Calu3 (cell line): Measurements from ENCODE around the gene CYB561D1. TPM values are rescaled to one million over a fixed set of nuclear protein-coding genes. Genes with fewer than 3 reads are reported as not detected.

ENCODE experiments used
- BruUV-seq: library from RNA; stranded (reverse); fragments of 400-500 nt; replicated peaks from 2 replicates; lab custom pipeline; 2021; lab: Mats Ljungman, UMichigan
- CTCF ChIA-PET: fragments of 300-600 bp; sonication (Branson Sonifier 250); formaldehyde crosslinking; loops from one replicate; lab custom pipeline; 2022; ENCODE audit warnings: antibody characterized with exemption; lab: Charles Lee
- DNase-seq: peaks from one replicate; pipeline ENCODE4 v3.0.0; 2022
- H3K27ac Mint-ChIP-seq: one replicate; pipeline ENCODE4 v1.8.0; 2022; ENCODE audit warnings: mixed read lengths; ENCODE audit not compliant: unreplicated experiment
- H3K27me3 Mint-ChIP-seq: one replicate; pipeline ENCODE4 v1.8.0; 2022; ENCODE audit warnings: mixed read lengths; ENCODE audit not compliant: unreplicated experiment
- H3K36me3 Mint-ChIP-seq: one replicate; pipeline ENCODE4 v1.8.0; 2022; ENCODE audit warnings: mild to moderate bottlenecking, moderate library complexity, mixed read lengths; ENCODE audit not compliant: insufficient read depth, unreplicated experiment
- H3K4me1 Mint-ChIP-seq: one replicate; pipeline ENCODE4 v1.8.0; 2022; ENCODE audit warnings: mild to moderate bottlenecking, low read depth, mixed read lengths; ENCODE audit not compliant: unreplicated experiment
- H3K4me3 Mint-ChIP-seq: one replicate; pipeline ENCODE4 v1.8.0; 2022; ENCODE audit warnings: mild to moderate bottlenecking, low read depth, moderate library complexity, mixed read lengths; ENCODE audit not compliant: unreplicated experiment
- H3K9me3 Mint-ChIP-seq: one replicate; pipeline ENCODE4 v1.8.0; 2022; ENCODE audit warnings: low read depth, mixed read lengths; ENCODE audit not compliant: unreplicated experiment
- intact Hi-C: fragments of 100-400 bp; cut with micrococcal nuclease; formaldehyde crosslinking; loops from one replicate; pipeline ENCODE4 v1.10.0; 2022; ENCODE audit not compliant: unreplicated experiment
- total RNA-seq: library from RNA; stranded (reverse); gene quantifications from 2 replicates; pipeline ENCODE4 v1.2.3, GENCODE V29; 2022
- TF ChIP-seq, protein P1 (sequence below): fragments of 200-600 bp; IDR thresholded peaks from one replicate; pipeline ENCODE4 v1.8.0; 2022; ENCODE audit warnings: antibody characterized with exemption; ENCODE audit not compliant: unreplicated experiment

Gene CYB561D1
- total RNA-seq, 1 experiment from 2014 or later, result 9.0 TPM

DNA sequence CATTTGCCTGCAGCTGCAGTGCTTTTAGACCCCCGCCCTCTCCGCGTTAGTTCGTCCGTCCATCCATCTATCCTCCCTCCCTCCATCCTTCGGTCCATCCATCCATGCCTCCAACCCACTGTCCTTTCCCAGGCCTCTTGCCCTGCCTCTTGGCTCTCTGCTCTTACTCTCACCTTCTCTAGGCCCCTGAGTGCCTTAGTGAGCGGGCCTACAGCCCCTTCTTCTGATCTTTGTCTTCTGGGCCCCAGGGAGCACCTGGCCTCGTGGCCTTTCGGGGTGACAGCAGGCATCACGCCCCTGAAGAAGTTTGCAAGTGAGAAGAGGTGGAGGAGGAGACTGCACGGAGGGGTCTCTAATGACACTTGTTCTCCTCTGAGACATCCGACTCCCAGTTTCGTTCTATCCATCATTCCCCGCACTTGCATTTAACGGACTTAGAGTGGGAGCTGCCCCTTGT is 9.3 kb upstream of the CYB561D1 start:
- TSS peak; percentile 83 for BruUV-seq
- Mint-ChIP-seq H3K27ac (peak overlapping the region; percentile 88), H3K4me3 (peak overlapping the region; percentile 92), H3K27me3 (peaks cover 40% of the 10 kb centered on the region), H3K9me3 (no peaks in the 10 kb centered on the region), H3K36me3 (peaks cover 21% of the 10 kb centered on the region), H3K4me1 (peaks cover 10% of the 10 kb centered on the region)
- intact Hi-C loops, result loop anchor here (2.0 kb wide), 1 partner anchor 58 kb away; the partner anchor contains the start of gene PSMA5
- CTCF ChIA-PET, result interaction anchor here (0.8 to 1.2 kb wide), 2 partner anchors 8 to 12 kb away, joined by 3 to 4 read pairs; no protein-coding TSS in a partner anchor
- TF ChIP-seq, protein P1, sequence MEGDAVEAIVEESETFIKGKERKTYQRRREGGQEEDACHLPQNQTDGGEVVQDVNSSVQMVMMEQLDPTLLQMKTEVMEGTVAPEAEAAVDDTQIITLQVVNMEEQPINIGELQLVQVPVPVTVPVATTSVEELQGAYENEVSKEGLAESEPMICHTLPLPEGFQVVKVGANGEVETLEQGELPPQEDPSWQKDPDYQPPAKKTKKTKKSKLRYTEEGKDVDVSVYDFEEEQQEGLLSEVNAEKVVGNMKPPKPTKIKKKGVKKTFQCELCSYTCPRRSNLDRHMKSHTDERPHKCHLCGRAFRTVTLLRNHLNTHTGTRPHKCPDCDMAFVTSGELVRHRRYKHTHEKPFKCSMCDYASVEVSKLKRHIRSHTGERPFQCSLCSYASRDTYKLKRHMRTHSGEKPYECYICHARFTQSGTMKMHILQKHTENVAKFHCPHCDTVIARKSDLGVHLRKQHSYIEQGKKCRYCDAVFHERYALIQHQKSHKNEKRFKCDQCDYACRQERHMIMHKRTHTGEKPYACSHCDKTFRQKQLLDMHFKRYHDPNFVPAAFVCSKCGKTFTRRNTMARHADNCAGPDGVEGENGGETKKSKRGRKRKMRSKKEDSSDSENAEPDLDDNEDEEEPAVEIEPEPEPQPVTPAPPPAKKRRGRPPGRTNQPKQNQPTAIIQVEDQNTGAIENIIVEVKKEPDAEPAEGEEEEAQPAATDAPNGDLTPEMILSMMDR, result no peak
- no peak for DNase-seq

DNA sequence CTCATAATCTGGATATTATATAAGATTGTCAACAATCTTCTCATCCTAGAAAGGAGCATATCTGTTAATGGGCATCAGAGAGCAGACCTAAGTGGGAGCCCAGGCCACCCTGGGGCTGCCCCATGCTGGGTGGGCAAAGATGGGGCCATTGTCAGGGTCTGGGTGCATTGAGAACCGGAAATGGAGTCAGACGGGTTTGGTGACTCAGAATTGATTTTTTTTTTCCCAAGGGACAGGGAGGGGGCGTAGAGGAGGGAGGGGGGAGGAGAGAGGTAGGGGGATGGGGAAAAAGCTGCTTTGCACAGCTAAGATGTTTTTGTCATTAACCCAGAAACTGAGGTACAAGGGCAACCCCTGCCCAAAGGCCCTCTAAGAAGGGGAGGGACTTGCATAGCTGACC is 8.9 kb upstream of the CYB561D1 start:
- CTCF ChIA-PET, result interaction anchor here (0.5 kb wide), 1 partner anchor 28 kb away, joined by 3 read pairs; no protein-coding TSS in a partner anchor
- peak overlapping the region; percentile 92 for H3K4me3 Mint-ChIP-seq

DNA sequence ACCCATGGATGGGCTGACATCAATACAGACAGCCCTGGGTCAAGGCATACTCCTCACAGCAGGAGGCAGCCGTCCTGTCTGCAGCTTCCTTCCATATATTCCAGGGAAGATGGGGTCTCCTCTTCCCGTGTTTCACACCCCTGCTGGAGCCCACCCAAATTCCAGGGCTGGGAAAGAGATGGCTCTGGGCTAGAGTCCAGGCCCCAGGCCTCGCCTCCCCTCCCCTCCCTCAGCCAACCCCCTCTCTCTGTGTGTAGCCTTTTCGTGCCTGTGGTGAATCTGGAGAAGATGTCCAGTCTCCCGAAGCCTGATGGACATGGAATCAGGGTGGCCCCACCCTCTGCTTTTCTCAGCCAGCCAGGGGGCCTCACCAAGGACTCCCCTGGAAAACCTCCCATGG is 6.6 kb upstream of the CYB561D1 start:
- Mint-ChIP-seq H3K9me3 (no peaks in the 10 kb centered on the region), H3K27ac (no peak overlapping the region), H3K36me3 (peaks cover 21% of the 10 kb centered on the region), H3K27me3 (peaks cover 13% of the 10 kb centered on the region), H3K4me3 (no peak overlapping the region), H3K4me1 (peaks cover 10% of the 10 kb centered on the region)
- BruUV-seq, result no TSS peak
- DNase-seq, result no peak
- CTCF ChIA-PET, result no interaction called here
- intact Hi-C loops, result no loop called here
- TF ChIP-seq, protein P1, result no peak

More for the DNA sequence above, 8.9 kb upstream of the CYB561D1 start:
- TF ChIP-seq, protein P1, result no peak
- Mint-ChIP-seq H3K4me1 (peaks cover 10% of the 10 kb centered on the region), H3K9me3 (no peaks in the 10 kb centered on the region), H3K27ac (peak overlapping the region; percentile 88), H3K36me3 (peaks cover 21% of the 10 kb centered on the region), H3K27me3 (peaks cover 35% of the 10 kb centered on the region)
- intact Hi-C loops, result loop anchor here (2.0 kb wide), 1 partner anchor 58 kb away; the partner anchor contains the start of gene PSMA5
- BruUV-seq, result no TSS peak
- no peak for DNase-seq

DNA sequence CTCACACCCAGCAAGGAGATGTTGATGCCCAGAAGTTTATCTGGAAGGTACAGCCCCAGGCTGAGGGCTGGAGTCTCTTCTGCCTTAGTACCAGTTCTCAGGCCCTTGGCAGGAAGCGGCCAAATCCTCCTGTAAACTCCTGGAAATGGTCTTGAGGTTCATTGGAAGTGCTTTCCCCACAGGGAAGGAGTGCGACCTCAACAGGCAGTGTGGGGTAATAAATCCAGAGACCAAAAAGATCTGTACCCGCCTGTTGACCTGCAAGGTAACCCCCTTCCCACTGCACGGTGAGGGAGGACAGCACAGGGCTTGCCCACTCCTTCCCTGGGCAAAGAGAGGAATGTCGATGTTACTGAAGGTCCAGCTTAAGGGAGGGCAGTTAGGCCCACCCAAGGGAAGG is 5.7 kb upstream of the CYB561D1 start:
- TF ChIP-seq, protein P1, result no peak
- H3K4me1 Mint-ChIP-seq, result peaks cover 10% of the 10 kb centered on the region
- H3K36me3 Mint-ChIP-seq, result peaks cover 18% of the 10 kb centered on the region
- H3K27me3 Mint-ChIP-seq, result peaks cover 3% of the 10 kb centered on the region
- no peak overlapping the region for H3K4me3 Mint-ChIP-seq
- DNase-seq, result no peak
- H3K9me3 Mint-ChIP-seq, result no peaks in the 10 kb centered on the region
- no TSS peak for BruUV-seq
- CTCF ChIA-PET, result no interaction called here
- no peak overlapping the region for H3K27ac Mint-ChIP-seq
- intact Hi-C loops, result no loop called here
